Neural progenitor cell (in vitro differentiated cells): Measurements from ENCODE around the gene RRAGD.

Experiments used
- CTCF ChIP-seq: fragments of 200-600 bp; sonication (generic); IDR thresholded peaks from 2 replicates; pipeline ENCODE4 v1.5.1; 2017; ENCODE audit warnings: antibody characterized with exemption, mild to moderate bottlenecking
- EZH2 ChIP-seq: fragments of 200-600 bp; sonication (generic); IDR thresholded peaks from 2 replicates; pipeline ENCODE4 v1.6.1; 2017; ENCODE audit warnings: antibody characterized with exemption, mild to moderate bottlenecking, moderate library complexity
- EZH2phosphoT487 ChIP-seq: fragments of 200-600 bp; sonication (generic); IDR thresholded peaks from 2 replicates; pipeline ENCODE4 v1.6.1; 2017; ENCODE audit warnings: antibody characterized with exemption

- TF ChIP-seq EZH2 (no peak), CTCF (no peak), EZH2phosphoT487 (no peak)
Measured at GRCh38 chr6:89372506-89372901, 39.6 kb downstream of the RRAGD start.
